PC-3 (cell line): ENCODE results near the gene DUXB.

Source experiments
- CTCF ChIP-seq: fragments of 300-600 bp; sonication (generic); conservative IDR thresholded peaks from 2 replicates; pipeline ENCODE4 v1.5.1; 2017; ENCODE audit warnings: antibody characterized with exemption, low read depth, mild to moderate bottlenecking, low read length
- EZH2 ChIP-seq: fragments of 300-600 bp; sonication (generic); IDR thresholded peaks from one replicate; pipeline ENCODE4 v1.6.1; 2017; ENCODE audit warnings: antibody characterized with exemption, mild to moderate bottlenecking, low read length; ENCODE audit not compliant: unreplicated experiment
- EZH2phosphoT487 ChIP-seq: fragments of 300-600 bp; sonication (generic); IDR thresholded peaks from 2 replicates; pipeline ENCODE4 v1.6.1; 2018; ENCODE audit warnings: mild to moderate bottlenecking, antibody characterized with exemption, low read length, borderline replicate concordance

DNA sequence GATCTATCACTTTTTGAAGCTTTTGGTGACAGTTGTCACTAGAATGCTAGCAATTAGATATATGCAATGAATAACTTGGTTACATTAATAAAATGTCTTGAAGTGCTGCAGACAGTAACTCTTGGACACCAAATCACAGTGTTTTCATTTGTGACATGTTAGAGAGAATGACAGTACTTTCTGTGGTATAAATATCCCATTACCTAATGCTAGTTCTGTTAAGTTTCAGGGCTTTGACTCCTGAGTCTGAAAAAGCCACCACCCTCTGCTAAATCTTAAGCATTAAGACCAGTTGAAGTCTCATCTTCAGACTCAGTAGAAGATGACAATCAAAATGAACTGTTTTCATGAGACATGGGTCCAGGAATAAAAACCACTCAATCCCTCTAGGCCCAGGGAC is 13.9 kb downstream of the DUXB start:
- TF ChIP-seq EZH2 (no peak), CTCF (no peak), EZH2phosphoT487 (no peak)
